ENCODE results near the gene SNRNP25.

Gene SNRNP25

DNA sequence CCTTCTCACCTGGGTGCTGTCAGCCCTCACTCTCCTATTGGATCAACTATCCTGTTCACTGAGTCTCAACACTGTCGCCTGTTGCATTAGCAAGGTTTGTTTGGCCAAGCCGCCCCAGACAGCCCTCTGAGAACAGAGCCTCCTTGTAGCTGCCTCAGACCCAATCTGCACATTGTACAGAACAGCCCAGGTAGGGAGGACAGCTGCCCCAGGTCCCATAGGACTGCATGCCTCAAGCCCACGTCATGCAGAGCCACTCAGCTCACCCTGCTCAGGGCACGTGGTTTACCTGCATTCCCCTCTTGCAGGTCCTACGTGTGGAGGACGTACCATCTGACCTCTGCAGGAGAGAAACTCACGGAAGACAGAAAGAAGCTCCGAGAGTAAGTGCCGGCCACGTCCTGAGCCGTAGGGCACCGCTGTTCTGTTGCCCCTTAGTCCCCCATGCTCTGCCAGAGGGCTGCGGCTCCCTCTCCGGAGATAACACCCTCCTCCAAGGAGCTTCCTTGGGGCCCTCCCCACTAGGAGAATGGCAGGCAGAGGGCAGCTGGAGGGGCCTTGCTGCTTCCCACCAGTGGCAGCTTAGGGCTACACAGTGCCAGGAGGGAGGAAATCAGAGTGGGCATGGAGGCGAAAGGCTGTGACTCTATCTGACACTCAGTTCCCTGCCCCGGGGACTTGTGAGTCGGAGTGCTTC, 2.8 kb downstream of the SNRNP25 start:
- 0 out of 2 replicates have a peak, but pooled peaks cover 2% of the 10 kb centered on the region for H3K36me3 ChIP-seq (ENCODE audit: low read length)
- H3K27me3 ChIP-seq (ENCODE audit: low read length), result no peaks in the 10 kb centered on the region
- no peak overlapping the region for H3K27ac ChIP-seq (ENCODE audit: low read depth, low read length)
- no peaks in the 10 kb centered on the region for H3K9me3 ChIP-seq (ENCODE audit: insufficient read depth, low read length)
- H3K4me2 ChIP-seq (ENCODE audit: low read depth, low read length, poor library complexity, severe bottlenecking), result no peak overlapping the region
- no peaks in the 10 kb centered on the region for H3K9me2 ChIP-seq (replicated peaks; ENCODE audit: insufficient read depth, low read length)
- no peaks in the 10 kb centered on the region for H4K20me1 ChIP-seq (ENCODE audit: low read depth, low read length)
- no peak overlapping the region for H3K9ac ChIP-seq (ENCODE audit: low read length)
- no peaks in the 10 kb centered on the region for H3F3A ChIP-seq (ENCODE audit: insufficient read depth)
- H3K4me3 ChIP-seq (ENCODE audit: insufficient read depth, low read length, poor library complexity, severe bottlenecking), result no peak overlapping the region
- no peak overlapping the region for H2AFZ ChIP-seq (ENCODE audit: low read depth, low read length, severe bottlenecking)
- TF ChIP-seq, protein P1, sequence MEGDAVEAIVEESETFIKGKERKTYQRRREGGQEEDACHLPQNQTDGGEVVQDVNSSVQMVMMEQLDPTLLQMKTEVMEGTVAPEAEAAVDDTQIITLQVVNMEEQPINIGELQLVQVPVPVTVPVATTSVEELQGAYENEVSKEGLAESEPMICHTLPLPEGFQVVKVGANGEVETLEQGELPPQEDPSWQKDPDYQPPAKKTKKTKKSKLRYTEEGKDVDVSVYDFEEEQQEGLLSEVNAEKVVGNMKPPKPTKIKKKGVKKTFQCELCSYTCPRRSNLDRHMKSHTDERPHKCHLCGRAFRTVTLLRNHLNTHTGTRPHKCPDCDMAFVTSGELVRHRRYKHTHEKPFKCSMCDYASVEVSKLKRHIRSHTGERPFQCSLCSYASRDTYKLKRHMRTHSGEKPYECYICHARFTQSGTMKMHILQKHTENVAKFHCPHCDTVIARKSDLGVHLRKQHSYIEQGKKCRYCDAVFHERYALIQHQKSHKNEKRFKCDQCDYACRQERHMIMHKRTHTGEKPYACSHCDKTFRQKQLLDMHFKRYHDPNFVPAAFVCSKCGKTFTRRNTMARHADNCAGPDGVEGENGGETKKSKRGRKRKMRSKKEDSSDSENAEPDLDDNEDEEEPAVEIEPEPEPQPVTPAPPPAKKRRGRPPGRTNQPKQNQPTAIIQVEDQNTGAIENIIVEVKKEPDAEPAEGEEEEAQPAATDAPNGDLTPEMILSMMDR (IDR thresholded peaks at IDR 0.05; ENCODE audit: insufficient read depth, low read length, poor library complexity, severe bottlenecking), result no peak
- TF ChIP-seq EZH2phosphoT487 (conservative IDR thresholded peaks at IDR 0.05; ENCODE audit: low read length), result no peak
- H3K79me2 ChIP-seq (ENCODE audit: insufficient read depth, low read length), result peaks cover 28% of the 10 kb centered on the region

DNA sequence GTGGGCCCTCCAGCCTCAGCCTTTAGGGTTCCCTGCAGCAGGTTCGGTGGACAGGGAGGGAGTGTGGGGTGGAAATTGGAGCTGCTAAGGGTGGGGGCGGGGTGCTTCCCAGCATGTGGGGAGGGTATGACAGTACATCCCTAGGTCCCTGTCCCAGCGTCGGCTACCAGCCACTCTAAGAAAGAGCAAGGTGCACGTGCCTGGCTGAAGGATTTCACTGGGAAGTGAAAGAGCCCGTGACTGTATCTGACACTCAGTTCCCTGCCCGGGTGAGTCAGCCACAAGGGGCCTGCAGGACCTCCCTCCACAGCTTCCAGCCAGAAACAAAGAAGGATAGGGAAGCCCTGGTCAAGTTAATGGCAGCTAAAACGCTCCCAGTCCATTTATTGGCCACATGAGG, 4.1 kb downstream of the SNRNP25 start:
- TF ChIP-seq, protein P1 (IDR thresholded peaks at IDR 0.05; ENCODE audit: insufficient read depth, low read length, poor library complexity, severe bottlenecking), result no peak
- no peak for TF ChIP-seq EZH2phosphoT487 (conservative IDR thresholded peaks at IDR 0.05; ENCODE audit: low read length)
- H4K20me1 ChIP-seq (ENCODE audit: low read depth, low read length), result no peaks in the 10 kb centered on the region
- no peaks in the 10 kb centered on the region for H3K36me3 ChIP-seq (ENCODE audit: low read length)

DNA sequence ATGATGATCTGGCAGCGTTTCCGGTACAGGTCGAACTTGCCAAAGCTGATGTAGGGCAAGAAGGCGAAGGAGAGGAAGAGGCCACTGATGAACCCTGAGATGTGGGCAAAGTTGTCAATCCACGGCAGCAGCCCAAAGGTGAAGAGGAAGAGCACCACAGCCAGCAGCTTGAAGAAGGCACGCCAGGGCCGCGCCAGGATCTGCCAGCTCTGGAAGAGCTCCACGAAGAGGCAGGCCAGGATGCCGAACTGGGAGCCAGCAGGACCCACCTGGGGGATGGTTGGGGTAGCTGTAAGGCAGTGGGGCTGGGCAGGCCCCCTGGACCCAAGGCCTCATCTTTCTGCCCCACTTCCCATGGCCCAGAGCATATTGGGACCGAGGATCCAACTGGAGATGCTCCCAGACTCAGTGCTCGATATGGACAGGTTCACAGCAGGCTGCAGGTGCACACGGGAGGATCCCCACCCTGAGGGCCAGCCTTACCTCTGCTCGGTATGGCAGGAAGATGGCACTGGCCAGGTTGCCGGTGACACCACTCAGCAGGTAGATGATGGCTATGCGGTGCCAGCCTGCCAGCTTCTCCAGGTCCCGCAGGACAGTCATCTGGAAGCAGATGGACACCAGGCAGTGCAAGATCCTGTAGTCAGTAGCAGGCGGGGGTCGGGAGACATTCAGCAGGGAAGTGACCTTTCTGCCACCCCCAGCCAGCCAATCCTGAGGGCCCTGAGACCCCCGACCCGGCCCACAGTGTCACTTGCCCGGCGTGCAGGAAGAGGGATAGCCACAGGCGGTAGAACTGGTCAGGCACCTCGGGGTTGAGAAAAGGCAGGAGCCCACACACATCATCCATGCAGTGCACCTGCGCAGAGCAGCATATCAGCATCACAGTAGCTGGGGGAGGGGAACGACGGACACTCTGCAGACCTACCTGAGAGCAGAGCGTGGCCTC, 5.1 kb downstream of the SNRNP25 start:
- H3K4me3 ChIP-seq (ENCODE audit: insufficient read depth, low read length, poor library complexity, severe bottlenecking), result no peak overlapping the region
- no peak for TF ChIP-seq EZH2phosphoT487 (conservative IDR thresholded peaks at IDR 0.05; ENCODE audit: low read length)
- TF ChIP-seq, protein P1 (IDR thresholded peaks at IDR 0.05; ENCODE audit: insufficient read depth, low read length, poor library complexity, severe bottlenecking), result no peak
- no peak overlapping the region for H3K27ac ChIP-seq (ENCODE audit: low read depth, low read length)
- H3K4me2 ChIP-seq (ENCODE audit: low read depth, low read length, poor library complexity, severe bottlenecking), result no peak overlapping the region
- H3K9ac ChIP-seq (ENCODE audit: low read length), result no peak overlapping the region
- H3K36me3 ChIP-seq (ENCODE audit: low read length), result no peaks in the 10 kb centered on the region
- no peak overlapping the region for H2AFZ ChIP-seq (ENCODE audit: low read depth, low read length, severe bottlenecking)
- H3K79me2 ChIP-seq (ENCODE audit: insufficient read depth, low read length), result peaks cover 10% of the 10 kb centered on the region
- no peaks in the 10 kb centered on the region for H3K27me3 ChIP-seq (ENCODE audit: low read length)
- H4K20me1 ChIP-seq (ENCODE audit: low read depth, low read length), result no peaks in the 10 kb centered on the region
- H3F3A ChIP-seq (ENCODE audit: insufficient read depth), result no peaks in the 10 kb centered on the region
- no peaks in the 10 kb centered on the region for H3K9me2 ChIP-seq (replicated peaks; ENCODE audit: insufficient read depth, low read length)
- H3K9me3 ChIP-seq (ENCODE audit: insufficient read depth, low read length), result no peaks in the 10 kb centered on the region

More for the DNA sequence above, 4.1 kb downstream of the SNRNP25 start:
- Histone ChIP-seq H3K27ac (ENCODE audit: low read depth, low read length) (no peak overlapping the region), H3K79me2 (ENCODE audit: insufficient read depth, low read length) (peaks cover 15% of the 10 kb centered on the region), H2AFZ (ENCODE audit: low read depth, low read length, severe bottlenecking) (no peak overlapping the region), H3K9me2 (replicated peaks; ENCODE audit: insufficient read depth, low read length) (no peaks in the 10 kb centered on the region), H3K4me2 (ENCODE audit: low read depth, low read length, poor library complexity, severe bottlenecking) (no peak overlapping the region), H3F3A (ENCODE audit: insufficient read depth) (no peaks in the 10 kb centered on the region), H3K9ac (ENCODE audit: low read length) (no peak overlapping the region), H3K4me3 (ENCODE audit: insufficient read depth, low read length, poor library complexity, severe bottlenecking) (no peak overlapping the region), H3K9me3 (ENCODE audit: insufficient read depth, low read length) (no peaks in the 10 kb centered on the region), H3K27me3 (ENCODE audit: low read length) (no peaks in the 10 kb centered on the region)

All from SU-DHL-6 (cell line).